Measurements from ENCODE around the gene CYP2W1. TPM values are rescaled to one million over a fixed set of nuclear protein-coding genes. Genes with fewer than 3 reads are reported as not detected.

The CYP2W1 gene
- total RNA-seq, 1 experiment from 2014 or later = not detected

- TF ChIP-seq E2F5 (CRISPR knock-in tag; IDR thresholded peaks at IDR 0.05) (no peak), ERG (CRISPR knock-in tag; IDR thresholded peaks at IDR 0.05) (no peak), CDX4 (CRISPR knock-in tag; IDR thresholded peaks at IDR 0.05; ENCODE audit: borderline replicate concordance) (no peak), ZNF138 (CRISPR knock-in tag; conservative IDR thresholded peaks at IDR 0.05) (no peak), ZNF263 (CRISPR knock-in tag; IDR thresholded peaks at IDR 0.05; ENCODE audit: low read depth) (no peak), ZNF219 (CRISPR knock-in tag; IDR thresholded peaks at IDR 0.05; ENCODE audit: borderline replicate concordance) (no peak), CREB1 (CRISPR knock-in tag; IDR thresholded peaks at IDR 0.05) (no peak), CREM (CRISPR knock-in tag; IDR thresholded peaks at IDR 0.05) (no peak), NFYB (CRISPR knock-in tag; conservative IDR thresholded peaks at IDR 0.05; ENCODE audit: low read depth) (no peak), ZBTB21 (CRISPR knock-in tag; IDR thresholded peaks at IDR 0.05; ENCODE audit: borderline replicate concordance) (no peak), TEAD1 (CRISPR knock-in tag; IDR thresholded peaks at IDR 0.05) (no peak), GABPB1 (CRISPR knock-in tag; IDR thresholded peaks at IDR 0.05) (no peak)
Observed at GRCh38 chr7:970744-971143, 12.2 kb upstream of the CYP2W1 start (continued).

GRCh38 chr7:972110-972509 is 10.9 kb upstream of the CYP2W1 start:
- H3K9me3 Mint-ChIP-seq = no peaks in the 10 kb centered on the region
- no peak overlapping the region for H3K4me3 Mint-ChIP-seq
- H3K36me3 Mint-ChIP-seq = peaks cover 43% of the 10 kb centered on the region
- peaks cover 2% of the 10 kb centered on the region; the same call in 1 of the 2 replicates for H3K27me3 Mint-ChIP-seq (ENCODE audit: low read depth)
- H3K27ac Mint-ChIP-seq = peak overlapping the region; percentile 45; the same call in 1 of the 2 replicates
- POLR2A ChIA-PET = no interaction called here
- ATAC-seq = no peak
- CTCF ChIA-PET = interaction anchor here (0.6 kb wide), 1 partner anchor 21 kb away, joined by 3 read pairs; no protein-coding TSS in a partner anchor
- DNase-seq (ENCODE audit: low spot score) = no peak
- peaks cover 3% of the 10 kb centered on the region; the same call in 1 of the 2 replicates for H3K4me1 Mint-ChIP-seq
- TF ChIP-seq ZSCAN18 (CRISPR knock-in tag; IDR thresholded peaks at IDR 0.05) = no peak
- TF ChIP-seq RELA (CRISPR knock-in tag; IDR thresholded peaks at IDR 0.05; ENCODE audit: borderline replicate concordance) = no peak
- TF ChIP-seq ZMAT4 (CRISPR knock-in tag; IDR thresholded peaks at IDR 0.05) = no peak
- no peak for TF ChIP-seq NFATC4 (CRISPR knock-in tag; IDR thresholded peaks at IDR 0.05)
- no peak for TF ChIP-seq ATF3 (CRISPR knock-in tag; conservative IDR thresholded peaks at IDR 0.05)
- TF ChIP-seq SMAD3 (CRISPR knock-in tag; IDR thresholded peaks at IDR 0.05; ENCODE audit: borderline replicate concordance) = no peak
- no peak for TF ChIP-seq EMX1 (CRISPR knock-in tag; IDR thresholded peaks at IDR 0.05)
- TF ChIP-seq ZNF425 (CRISPR knock-in tag; conservative IDR thresholded peaks at IDR 0.05) = no peak
- no peak for TF ChIP-seq MYBL2 (CRISPR knock-in tag; IDR thresholded peaks at IDR 0.05)
- TF ChIP-seq TEAD4 (CRISPR knock-in tag; IDR thresholded peaks at IDR 0.05) = no peak
- no peak for TF ChIP-seq CBFB (CRISPR knock-in tag; IDR thresholded peaks at IDR 0.05; ENCODE audit: low read depth)
- no peak for TF ChIP-seq ERG (CRISPR knock-in tag; IDR thresholded peaks at IDR 0.05)
- TF ChIP-seq SMAD4 (CRISPR knock-in tag; IDR thresholded peaks at IDR 0.05) = no peak
- no peak for TF ChIP-seq JUN (CRISPR knock-in tag; IDR thresholded peaks at IDR 0.05)
- TF ChIP-seq NR3C1 (CRISPR knock-in tag; conservative IDR thresholded peaks at IDR 0.05; ENCODE audit: low read depth) = no peak
- no peak for TF ChIP-seq NFYB (CRISPR knock-in tag; conservative IDR thresholded peaks at IDR 0.05; ENCODE audit: low read depth)
- TF ChIP-seq TP53 (CRISPR knock-in tag; IDR thresholded peaks at IDR 0.05) = no peak
- no peak for TF ChIP-seq ZBTB43 (CRISPR knock-in tag; IDR thresholded peaks at IDR 0.05)
- no peak for TF ChIP-seq PRRX2 (CRISPR knock-in tag; IDR thresholded peaks at IDR 0.05)
